Spinal cord (tissue), 10 donors: Measurements from ENCODE around the gene CTCFL. TPM values are rescaled to one million over a fixed set of nuclear protein-coding genes. Genes with fewer than 3 reads are reported as not detected.

Experiments used
- DNase-seq, 6 donors: peaks; one replicate each; pipeline versions ENCODE4 v3.0.0 to v3.0.0-alpha.2; 2013 to 2015; ENCODE audit warnings: low spot score in 6 of 6, low read depth in 4 of 6
- H3K27ac ChIP-seq: one replicate; pipeline ENCODE4 v1.5.1; 2013; ENCODE audit warnings: low read depth, low read length, control low read depth
- H3K27me3 ChIP-seq: one replicate; pipeline ENCODE4 v1.6.1; 2013; ENCODE audit warnings: low read length; ENCODE audit not compliant: control insufficient read depth, insufficient read depth
- H3K36me3 ChIP-seq: one replicate; pipeline ENCODE4 v1.6.1; 2013; ENCODE audit warnings: low read length; ENCODE audit not compliant: control insufficient read depth, insufficient read depth
- H3K4me1 ChIP-seq: one replicate; pipeline ENCODE4 v1.6.1; 2013; ENCODE audit warnings: low read length; ENCODE audit not compliant: control insufficient read depth, insufficient read depth
- H3K4me3 ChIP-seq: one replicate; pipeline ENCODE4 v1.5.1; 2013; ENCODE audit warnings: low read depth, low read length, control low read depth
- H3K9me3 ChIP-seq: one replicate; pipeline ENCODE4 v1.6.1; 2013; ENCODE audit warnings: low read length; ENCODE audit not compliant: control insufficient read depth, insufficient read depth
- WGBS: methylation state at CpG from one replicate; pipeline ENCODE4 v1.1.5; 2013; ENCODE audit warnings: missing lambda C conversion rate; ENCODE audit not compliant: insufficient coverage; 5-methylcytosine and 5-hydroxymethylcytosine counted together
- polyA plus RNA-seq, 2 donors: library from polyadenylated mRNA; unstranded; fragments of 120-200 nt; gene quantifications; one replicate each; pipeline ENCODE4 v1.2.1, GENCODE V29; 2013; ENCODE audit not compliant: insufficient read length in 2 of 2
- total RNA-seq, 2 donors: library from RNA; depleted of rRNA in 1 of 2; stranded (reverse); fragments of 120-200 nt in 1 of 2; fragments of >200 nt in 1 of 2; gene quantifications; one replicate each; pipeline versions ENCODE4 v1.2.3 to v1.2.4, GENCODE V29; 2013 to 2014
- donor health status: healthy.

Gene CTCFL
- total and polyA plus RNA-seq, 4 donors: 0.20 to 0.28 (median 0.25) TPM

- H3K4me1 ChIP-seq: no peaks in the 10 kb centered on the region
- no peak overlapping the region for H3K4me3 ChIP-seq
- no peaks in the 10 kb centered on the region for H3K9me3 ChIP-seq
- H3K36me3 ChIP-seq: no peaks in the 10 kb centered on the region
- no peaks in the 10 kb centered on the region for H3K27me3 ChIP-seq
- no peak overlapping the region for H3K27ac ChIP-seq
- DNase-seq: no peak
- 65% methylated on average over 19 of the region's 19 CpGs for WGBS
Observed at GRCh38 chr20:57526885-57527460, 2.0 kb upstream of the CTCFL start.

- no peaks in the 10 kb centered on the region for H3K4me1 ChIP-seq
- no peaks in the 10 kb centered on the region for H3K27me3 ChIP-seq
- no peaks in the 10 kb centered on the region for H3K9me3 ChIP-seq
- no peak overlapping the region for H3K4me3 ChIP-seq
- no peak for DNase-seq
- no peak overlapping the region for H3K27ac ChIP-seq
- 80% methylated on average over 16 of the region's 17 CpGs for WGBS
- H3K36me3 ChIP-seq: no peaks in the 10 kb centered on the region
Observed at GRCh38 chr20:57526087-57526884, 1.3 kb upstream of the CTCFL start.

- no peak overlapping the region for H3K27ac ChIP-seq
- DNase-seq: no peak
- H3K4me3 ChIP-seq: no peak overlapping the region
- no peaks in the 10 kb centered on the region for H3K9me3 ChIP-seq
- H3K4me1 ChIP-seq: no peaks in the 10 kb centered on the region
- 82% methylated on average over 6 of the region's 10 CpGs for WGBS
- H3K36me3 ChIP-seq: no peaks in the 10 kb centered on the region
- H3K27me3 ChIP-seq: no peaks in the 10 kb centered on the region
Observed at GRCh38 chr20:57525328-57526086, 567 bp upstream of the CTCFL start.

- H3K9me3 ChIP-seq: no peaks in the 10 kb centered on the region
- DNase-seq: no peak
- H3K36me3 ChIP-seq: no peaks in the 10 kb centered on the region
- no peaks in the 10 kb centered on the region for H3K4me1 ChIP-seq
- no peaks in the 10 kb centered on the region for H3K27me3 ChIP-seq
- no peak overlapping the region for H3K27ac ChIP-seq
- H3K4me3 ChIP-seq: no peak overlapping the region
- 81% methylated on average over 9 of the region's 11 CpGs for WGBS
Observed at GRCh38 chr20:57523782-57524181, 1.2 kb downstream of the CTCFL start.

- 81% methylated on average over 4 of the region's 5 CpGs for WGBS
Observed at GRCh38 chr20:57522380-57523140, 2.4 kb downstream of the CTCFL start.

GRCh38 chr20:57517904-57518303, 7.0 kb downstream of the CTCFL start:
- H3K4me3 ChIP-seq: no peak overlapping the region
- no peaks in the 10 kb centered on the region for H3K9me3 ChIP-seq
- no peaks in the 10 kb centered on the region for H3K36me3 ChIP-seq
- H3K4me1 ChIP-seq: no peaks in the 10 kb centered on the region
- DNase-seq: no peak
- H3K27ac ChIP-seq: no peak overlapping the region
- WGBS: 94% methylated on average over 5 of the region's 5 CpGs
- H3K27me3 ChIP-seq: no peaks in the 10 kb centered on the region

More at GRCh38 chr20:57522380-57523140, 2.4 kb downstream of the CTCFL start:
- no peak overlapping the region for H3K4me3 ChIP-seq
- H3K36me3 ChIP-seq: no peaks in the 10 kb centered on the region
- no peaks in the 10 kb centered on the region for H3K9me3 ChIP-seq
- H3K4me1 ChIP-seq: no peaks in the 10 kb centered on the region
- no peaks in the 10 kb centered on the region for H3K27me3 ChIP-seq
- no peak overlapping the region for H3K27ac ChIP-seq
- DNase-seq: no peak

- no peak overlapping the region for H3K27ac ChIP-seq
- 24% methylated on average over 15 of the region's 17 CpGs for WGBS
- H3K27me3 ChIP-seq: peaks cover 2% of the 10 kb centered on the region
- no peaks in the 10 kb centered on the region for H3K9me3 ChIP-seq
- no peaks in the 10 kb centered on the region for H3K36me3 ChIP-seq
- H3K4me1 ChIP-seq: no peaks in the 10 kb centered on the region
- peak; percentile 51 to 94 (median 67) for DNase-seq
- H3K4me3 ChIP-seq: no peak overlapping the region
Observed at GRCh38 chr20:57514273-57514751, 10.6 kb downstream of the CTCFL start.

- no peaks in the 10 kb centered on the region for H3K36me3 ChIP-seq
- DNase-seq: no peak
- no peak overlapping the region for H3K27ac ChIP-seq
- H3K4me3 ChIP-seq: no peak overlapping the region
- H3K27me3 ChIP-seq: peaks cover 2% of the 10 kb centered on the region
- H3K4me1 ChIP-seq: no peaks in the 10 kb centered on the region
- WGBS: no CpG with 5 or more reads among the region's 1 CpG
- H3K9me3 ChIP-seq: no peaks in the 10 kb centered on the region
Observed at GRCh38 chr20:57513199-57513598, 11.7 kb downstream of the CTCFL start.

GRCh38 chr20:57512432-57512831, 12.5 kb downstream of the CTCFL start:
- WGBS: 88% methylated on average over 1 of the region's 5 CpGs
- Histone ChIP-seq H3K27ac (no peak overlapping the region), H3K27me3 (peaks cover 2% of the 10 kb centered on the region), H3K4me1 (peaks cover 2% of the 10 kb centered on the region), H3K36me3 (no peaks in the 10 kb centered on the region), H3K4me3 (no peak overlapping the region), H3K9me3 (no peaks in the 10 kb centered on the region)
- DNase-seq: no peak
